ENCODE data around the gene TEKT5.

The TEKT5 gene

GRCh38 chr16:10578474-10579316 is 116.0 kb downstream of the TEKT5 start:
- no peak for DNase-seq (ENCODE audit: low read depth in 2 of 2)
